HG03378 (cell line): ENCODE data around the gene LMNB1.
A peak's percentile ranks its signal among the peaks of the same experiment; 100 is the strongest.
"Not testable (repeated sequence)": the region's sequence is repeated elsewhere in the genome, so short reads cannot be mapped to it uniquely, and the experiment has no call there.

ENCODE experiments used
- ATAC-seq: cut with Tn5 transposase; IDR thresholded peaks from one replicate; pipeline ENCODE4 v1.9.1; 2021; ENCODE audit warnings: mild to moderate bottlenecking, moderate library complexity; ENCODE audit not compliant: unreplicated experiment

Gene LMNB1

DNA sequence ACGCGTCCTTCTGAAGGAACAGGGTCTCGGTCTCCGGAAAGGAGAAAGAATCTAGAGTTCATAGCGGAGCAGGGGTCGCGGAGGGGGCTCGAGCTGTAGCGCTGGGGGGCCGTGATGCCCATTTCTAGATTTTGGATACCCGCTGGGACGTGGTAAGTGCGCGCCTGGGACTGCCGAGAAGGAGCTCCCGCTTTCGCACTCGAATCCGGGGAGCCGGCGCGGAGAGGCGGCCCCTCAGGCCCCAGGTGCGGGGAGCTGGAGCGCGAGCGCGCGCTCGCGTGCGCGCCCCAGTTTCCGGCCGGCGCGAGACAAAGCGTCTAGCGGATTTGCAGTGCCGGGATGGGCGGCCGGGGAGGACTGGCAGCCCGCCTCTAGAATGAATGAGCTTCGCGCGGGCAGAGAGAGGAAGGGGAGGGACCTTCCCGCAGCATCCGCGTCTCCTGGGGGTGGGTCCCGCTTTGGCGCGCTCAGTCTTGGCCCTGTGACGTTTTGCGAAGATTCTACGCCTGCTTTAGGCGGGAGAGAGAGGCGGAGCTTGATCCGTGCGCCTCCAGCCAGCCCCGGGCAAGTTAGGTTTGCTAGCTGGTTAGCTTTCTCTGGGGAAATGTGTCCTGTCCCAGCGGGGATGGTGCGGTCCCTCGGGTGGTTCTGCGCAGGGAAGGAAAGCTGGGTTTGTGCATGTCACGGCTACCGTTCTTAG, 1.2 kb downstream of the LMNB1 start:
- ATAC-seq, result peak; percentile 69

DNA sequence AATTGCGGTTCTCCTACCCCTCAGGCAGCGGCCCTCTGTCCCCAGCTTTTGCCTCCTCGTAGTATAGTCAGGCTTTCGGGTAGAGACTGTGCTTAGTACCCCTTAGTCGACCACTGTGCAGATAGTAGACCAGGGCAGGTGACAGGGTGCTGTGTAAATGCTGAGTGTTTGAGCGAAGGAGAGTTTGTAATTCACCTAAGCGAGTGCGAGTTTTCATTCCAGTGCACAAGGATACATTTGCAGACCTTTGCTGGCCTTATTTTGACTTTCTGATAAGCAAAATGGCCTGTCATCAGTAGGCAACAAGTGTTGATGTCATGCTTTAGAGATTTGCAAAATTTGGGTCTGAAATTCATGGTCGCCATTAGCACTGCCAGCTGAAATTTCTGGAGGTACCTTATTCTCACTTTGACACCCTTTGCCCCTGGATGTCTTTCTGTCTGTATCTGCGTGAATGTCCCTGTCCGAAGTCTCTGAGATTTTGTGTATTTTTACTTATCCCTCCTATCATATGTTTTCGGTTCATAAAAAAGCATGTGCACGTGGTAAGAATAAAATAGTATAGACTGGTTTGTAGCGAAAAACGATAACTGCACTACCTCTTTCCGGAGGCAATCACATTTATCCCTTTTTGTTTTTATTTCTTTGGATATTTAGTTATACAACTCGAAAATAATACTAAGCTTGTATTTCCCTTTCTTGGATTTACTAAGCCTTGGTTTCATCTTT, 1.9 kb downstream of the LMNB1 start:
- ATAC-seq, result no peak

DNA sequence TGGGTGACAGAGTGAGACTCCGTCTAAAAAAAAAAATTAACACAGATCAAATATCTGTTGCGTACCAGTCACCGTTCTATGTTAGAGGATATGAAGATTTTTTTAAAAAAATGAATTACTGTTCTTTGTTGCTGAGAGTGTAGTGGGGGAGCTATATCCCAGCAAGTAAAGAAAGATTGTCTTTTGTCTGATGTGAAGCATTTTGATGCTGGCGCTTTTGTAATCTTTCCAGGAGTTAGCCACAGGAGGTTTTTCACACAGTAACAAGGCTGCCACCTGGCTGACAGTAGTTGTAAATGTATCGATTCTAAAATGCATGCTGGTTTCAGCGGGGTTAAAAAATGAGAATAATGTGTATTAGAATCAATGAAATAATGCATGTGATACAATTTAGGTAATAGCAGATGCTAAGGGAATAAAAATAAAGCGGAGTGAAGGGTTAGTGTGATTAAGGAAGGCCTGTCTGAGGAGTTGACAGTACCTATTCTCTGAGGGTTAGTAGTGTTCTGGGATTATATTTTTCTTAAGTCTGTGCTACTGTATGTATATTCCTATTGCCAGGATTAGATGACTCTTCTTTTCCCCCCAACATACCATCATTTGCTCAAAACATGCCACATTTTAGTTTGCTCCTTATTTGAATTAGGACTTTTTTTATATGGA, 3.4 kb downstream of the LMNB1 start:
- no peak for ATAC-seq

DNA sequence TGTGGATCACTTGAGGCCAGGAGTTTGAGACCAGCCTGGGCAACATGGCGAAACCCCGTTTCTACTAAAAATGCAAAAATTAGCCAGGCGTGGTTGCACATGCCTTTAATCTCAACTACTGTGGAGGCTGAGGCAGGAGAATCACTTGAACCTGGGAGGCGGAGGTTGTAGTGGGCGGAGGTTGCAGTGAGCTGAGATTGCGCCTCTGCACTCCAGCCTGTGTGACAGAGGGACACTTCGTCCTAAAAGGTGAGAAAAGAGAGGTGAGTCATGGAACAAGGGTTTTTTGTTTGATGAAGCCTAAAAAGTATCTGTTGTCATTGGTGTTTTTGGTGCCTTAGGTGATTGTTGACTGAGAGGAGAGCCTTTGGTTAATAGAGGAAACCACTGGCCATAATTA, 11.5 kb downstream of the LMNB1 start:
- ATAC-seq, result not testable (repeated sequence)

DNA sequence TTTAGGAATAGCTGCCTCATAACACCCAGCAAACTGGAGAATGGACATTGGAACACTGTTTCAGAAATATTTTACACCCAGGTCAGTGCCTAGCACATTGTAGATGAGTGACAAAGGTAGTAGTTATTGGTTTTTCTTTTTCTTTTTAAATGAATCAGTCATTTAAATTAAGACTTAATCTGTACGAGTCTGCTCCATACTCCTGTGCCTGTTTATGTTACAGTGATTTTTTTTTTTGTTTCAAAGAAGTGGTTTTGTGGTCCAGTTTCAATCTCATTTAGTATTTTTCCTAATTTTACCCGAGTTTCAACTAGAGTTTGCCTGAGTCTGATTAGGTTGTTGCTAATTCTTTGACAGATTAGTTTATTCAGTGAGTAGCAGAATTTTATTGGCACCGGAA, 16.2 kb downstream of the LMNB1 start:
- no peak for ATAC-seq

DNA sequence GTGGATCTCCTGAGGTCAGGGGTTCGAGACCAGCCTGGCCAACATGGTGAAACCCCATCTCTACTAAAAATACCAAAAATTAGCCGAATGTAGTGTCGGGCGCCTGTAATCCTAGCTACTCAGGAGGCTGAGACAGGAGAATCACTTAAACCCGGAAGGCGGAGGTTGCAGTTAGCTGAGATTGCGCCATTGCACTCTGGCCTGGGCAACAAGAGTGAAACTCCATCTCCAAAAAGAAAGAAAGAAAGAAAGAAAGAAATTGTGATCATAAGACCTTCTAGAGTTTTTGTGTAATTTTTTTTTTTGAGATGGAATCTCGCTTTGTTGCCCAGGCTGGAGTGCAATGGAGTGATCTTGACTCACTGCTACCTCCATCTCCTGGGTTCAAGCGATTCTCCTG, 16.7 kb downstream of the LMNB1 start:
- ATAC-seq, result not testable (repeated sequence)

DNA sequence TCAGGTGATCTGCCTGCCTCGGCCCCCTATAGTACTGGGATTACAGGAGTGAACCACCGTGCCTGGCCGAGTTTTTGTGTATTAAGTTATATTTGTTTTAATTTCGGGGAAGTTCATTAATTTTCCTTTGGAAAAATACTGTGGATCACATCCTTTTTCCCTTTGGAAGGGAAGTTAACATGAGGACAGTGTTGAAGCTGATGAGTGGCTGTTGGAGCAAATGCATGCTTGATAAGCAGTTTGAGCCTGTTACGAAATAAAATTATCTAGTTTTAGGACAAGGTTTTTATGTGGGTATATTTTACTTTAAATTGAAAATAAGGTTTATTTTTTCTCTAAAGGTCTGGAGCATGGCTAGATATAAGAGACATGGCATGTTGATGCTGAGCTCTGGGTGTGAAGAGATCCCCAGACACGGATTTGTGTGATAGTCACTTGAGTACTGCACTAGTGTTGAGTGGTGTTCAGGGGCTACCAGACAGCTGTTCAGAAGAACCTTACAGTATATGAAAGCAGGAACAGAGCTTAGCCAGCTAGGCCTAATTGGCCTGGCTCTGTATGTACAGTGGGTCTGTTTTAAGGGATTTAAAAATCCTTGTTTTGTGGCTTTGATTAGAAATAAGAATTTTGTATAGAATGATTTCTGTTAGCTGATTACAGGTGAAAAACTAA, 17.4 kb downstream of the LMNB1 start:
- ATAC-seq, result no peak

DNA sequence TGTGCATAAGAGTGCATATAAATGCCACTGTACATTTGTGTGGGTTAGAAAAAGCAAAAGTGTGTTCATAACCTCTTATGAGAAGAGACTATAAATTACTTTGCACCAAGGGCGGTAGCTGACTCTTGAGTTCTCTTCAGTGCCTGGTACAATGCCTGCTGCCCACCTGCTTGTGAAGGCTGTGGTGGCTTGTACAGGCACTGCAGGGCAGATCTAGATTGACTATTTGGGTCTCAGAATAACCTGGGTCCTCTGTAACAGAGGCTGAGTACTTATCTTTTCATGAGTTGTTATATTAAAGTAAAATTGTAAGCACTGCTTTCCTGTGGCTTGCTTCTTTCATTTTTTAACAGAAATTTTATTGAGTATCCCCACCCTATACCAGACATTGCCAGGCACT, 22.8 kb downstream of the LMNB1 start:
- no peak for ATAC-seq

DNA sequence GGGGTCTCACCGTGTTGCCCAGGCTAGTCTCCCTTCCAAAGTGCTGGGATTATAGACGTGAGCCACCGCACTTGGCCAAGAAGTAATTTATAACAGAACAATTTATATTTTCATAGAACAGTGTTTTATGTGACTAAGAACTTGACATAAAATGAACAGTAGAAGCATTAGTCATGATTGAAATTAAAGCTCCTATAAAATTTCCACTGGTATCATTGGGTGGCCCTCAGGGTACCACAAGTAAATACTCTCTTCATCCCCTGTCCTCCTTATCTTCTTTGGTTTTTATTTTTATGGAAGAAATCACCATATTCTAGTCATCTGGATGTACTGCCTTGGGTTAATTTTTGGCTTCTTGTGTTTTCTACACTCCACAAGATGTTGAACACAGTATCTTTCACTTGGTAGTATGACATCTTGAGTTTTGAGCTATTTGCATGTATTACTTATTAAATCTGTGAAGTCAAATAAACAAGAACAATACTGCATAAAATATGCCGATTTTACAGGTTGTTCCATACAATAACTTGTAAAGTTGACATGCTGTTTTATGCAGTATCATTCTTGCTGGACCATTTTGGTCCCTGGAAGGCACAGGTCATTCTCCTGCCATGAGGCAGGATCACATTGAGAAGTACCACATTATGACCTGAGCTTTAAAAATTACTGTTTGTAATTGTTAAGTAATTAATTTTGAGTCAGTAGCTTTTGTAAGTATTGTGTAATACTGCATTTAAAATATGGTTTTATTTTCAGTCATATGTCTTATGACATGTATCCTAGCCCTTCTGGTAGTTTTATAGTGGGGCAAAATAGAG, 24.4 kb downstream of the LMNB1 start:
- ATAC-seq, result peak; percentile 6

DNA sequence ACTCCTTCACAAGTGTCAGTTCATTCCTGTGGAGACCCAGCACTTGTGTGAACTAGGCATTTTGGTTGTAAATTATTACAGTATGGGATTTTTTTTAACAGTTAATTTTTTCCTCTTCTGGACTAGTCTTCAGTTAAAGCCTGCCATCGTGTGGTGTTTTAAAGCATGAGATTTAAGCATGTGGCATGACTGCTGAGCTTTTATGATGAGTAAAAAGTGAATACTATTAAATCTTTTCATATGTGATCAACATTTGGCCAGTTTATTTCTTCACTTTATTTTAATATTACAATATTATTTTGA, 25.0 kb downstream of the LMNB1 start:
- ATAC-seq, result peak; percentile 51

DNA sequence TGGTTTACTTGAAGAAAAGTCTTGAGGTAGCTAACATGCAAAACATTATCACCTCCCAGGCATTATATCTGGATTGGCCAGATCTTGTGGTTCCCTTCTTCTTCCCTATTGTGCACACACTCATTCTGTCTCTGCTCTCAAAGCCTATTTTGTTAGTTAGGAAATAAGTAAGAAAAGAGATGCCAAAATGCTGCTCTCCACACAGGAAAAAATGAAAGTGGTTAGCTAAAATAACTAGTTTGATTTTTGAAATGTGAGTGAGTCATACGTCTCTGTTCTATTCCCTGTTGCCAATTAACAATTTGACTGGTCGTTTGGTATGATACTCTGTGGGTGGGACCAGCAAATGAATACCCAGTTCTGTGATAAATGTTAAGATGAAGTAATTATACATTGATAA, 28.1 kb downstream of the LMNB1 start:
- ATAC-seq, result no peak

DNA sequence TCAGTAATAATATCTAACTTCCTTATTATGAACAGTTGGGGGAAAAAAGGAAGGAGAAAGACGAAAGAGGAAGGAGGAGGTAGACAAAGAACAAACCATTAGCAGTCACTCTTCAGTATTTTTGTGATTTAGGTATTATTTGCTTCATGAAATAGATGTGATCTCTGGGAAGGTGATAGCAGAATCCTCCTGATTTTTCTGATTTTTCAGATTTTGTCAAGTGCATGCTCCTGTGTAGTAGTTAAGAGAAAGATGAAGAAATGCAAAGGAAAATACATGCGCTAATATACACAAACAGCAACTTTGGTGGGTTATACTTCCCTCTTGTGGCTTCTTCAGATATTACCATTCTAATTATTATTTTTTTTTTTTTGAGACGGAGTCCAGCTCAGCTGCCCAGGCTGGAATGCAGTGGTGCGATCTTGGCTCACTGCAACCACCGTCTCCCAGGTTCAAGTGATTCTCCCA, 31.6 kb downstream of the LMNB1 start:
- no peak for ATAC-seq

DNA sequence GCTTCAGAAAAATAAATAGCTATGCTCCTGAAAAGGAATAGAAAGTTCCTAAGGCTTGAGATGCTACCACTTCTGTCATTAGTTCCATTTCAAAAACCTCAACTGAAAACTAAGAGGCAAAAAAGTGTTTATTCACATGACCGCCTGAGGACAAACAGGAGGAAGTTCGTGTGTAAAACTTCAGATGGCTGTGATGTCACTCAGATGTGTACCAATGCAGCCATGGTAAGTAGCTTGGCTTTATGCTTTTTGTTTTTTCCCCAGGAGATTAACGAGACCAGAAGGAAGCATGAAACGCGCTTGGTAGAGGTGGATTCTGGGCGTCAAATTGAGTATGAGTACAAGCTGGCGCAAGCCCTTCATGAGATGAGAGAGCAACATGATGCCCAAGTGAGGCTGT, 33.0 kb downstream of the LMNB1 start:
- ATAC-seq, result no peak

DNA sequence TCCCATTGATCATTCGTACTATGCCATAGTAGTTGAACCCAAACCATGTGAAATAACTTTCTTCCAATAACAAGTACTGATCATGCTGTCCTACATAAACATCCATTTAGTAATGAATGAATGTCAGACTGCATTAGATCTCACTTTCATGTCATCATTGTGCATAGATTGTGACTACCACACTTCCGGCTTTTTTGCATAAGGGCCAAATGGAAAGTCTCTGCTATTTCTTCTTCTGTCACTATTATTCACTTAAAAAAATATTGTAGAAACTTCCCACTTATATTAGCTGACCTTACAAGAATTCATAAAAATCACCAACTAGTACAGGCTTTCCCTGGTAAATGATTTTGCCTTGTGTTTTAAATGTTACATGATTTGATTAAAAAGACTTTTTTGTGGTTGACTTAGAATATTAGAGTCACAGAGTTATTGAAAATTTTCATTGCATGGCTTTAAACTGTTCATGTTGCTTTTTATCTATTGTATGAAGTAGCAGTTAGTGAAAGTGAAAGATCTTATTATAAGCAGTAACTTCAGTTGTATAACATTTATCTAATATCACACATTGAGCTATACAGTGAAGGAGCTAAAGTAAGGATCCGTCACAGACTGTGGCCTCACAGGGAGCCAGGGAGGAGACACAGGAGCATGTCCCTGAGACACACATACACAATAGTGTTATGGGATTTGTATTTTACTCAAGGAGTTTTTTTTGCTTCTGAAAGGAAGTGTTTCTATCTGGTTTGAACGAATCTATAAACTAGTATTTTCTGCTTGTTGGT, 33.9 kb downstream of the LMNB1 start:
- no peak for ATAC-seq

DNA sequence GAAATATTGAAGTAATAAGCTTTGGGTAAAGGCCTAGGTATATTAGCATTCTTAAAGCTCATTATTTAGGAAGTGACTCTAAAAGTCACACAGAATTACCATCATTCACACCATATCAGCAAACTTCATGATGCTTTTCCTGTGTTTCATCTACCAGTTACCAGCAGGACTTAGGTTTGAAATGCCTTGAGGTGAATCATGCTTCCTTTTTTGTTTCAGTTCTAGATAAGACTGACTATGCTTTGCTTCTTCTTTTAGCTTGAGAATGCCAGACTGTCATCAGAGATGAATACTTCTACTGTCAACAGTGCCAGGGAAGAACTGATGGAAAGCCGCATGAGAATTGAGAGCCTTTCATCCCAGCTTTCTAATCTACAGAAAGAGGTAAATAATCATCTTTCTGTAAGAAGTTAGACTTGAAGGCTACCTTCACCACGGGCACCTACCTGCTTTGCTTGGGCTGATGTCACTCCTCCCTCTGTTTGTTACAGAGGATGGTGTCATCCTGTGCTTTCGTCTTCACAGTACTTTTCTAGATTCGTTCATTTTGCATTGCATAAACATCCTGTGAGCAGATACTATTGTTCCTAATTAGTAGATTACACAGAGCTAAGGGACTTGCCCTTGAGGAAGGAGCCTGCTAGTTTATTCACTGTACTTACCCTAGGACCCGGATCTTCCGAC, 34.7 kb downstream of the LMNB1 start:
- ATAC-seq, result no peak

DNA sequence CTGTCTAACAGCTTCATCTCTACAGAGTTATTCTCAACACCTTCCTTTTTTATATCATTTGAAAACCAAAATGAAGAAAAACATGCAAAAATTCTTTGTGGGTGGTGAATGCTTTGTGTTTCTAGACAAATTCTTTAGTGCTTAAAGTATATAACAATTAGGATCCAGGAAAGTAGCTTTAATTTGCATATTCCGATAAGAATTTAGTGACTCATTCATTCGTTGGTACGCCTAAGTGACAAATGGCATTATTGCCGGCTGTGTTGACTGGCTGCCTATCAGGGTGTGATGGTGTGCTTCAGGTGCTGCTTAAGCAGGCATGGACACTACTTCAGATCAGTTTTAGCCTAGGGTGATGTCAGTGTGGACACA, 35.2 kb downstream of the LMNB1 start:
- ATAC-seq, result no peak

DNA sequence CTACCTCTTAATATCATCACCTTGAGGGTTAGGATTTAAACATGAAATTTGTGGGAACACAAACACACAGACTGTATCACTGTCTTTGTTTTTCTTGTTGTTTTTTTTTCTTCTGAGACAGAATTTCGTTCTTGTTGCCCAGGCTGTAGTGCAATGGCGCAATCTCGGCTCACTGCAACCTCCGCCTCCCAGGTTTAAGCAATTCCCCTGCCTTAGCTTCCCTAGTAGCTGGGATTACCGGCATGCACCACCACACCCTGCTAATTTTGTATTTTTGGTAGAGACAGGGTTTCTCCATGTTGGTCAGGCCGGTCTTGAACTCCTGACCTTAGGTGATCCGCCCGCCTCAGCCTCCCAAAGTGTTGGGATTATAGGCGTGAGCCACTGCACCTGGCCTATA, 36.9 kb downstream of the LMNB1 start:
- not testable (repeated sequence) for ATAC-seq

DNA sequence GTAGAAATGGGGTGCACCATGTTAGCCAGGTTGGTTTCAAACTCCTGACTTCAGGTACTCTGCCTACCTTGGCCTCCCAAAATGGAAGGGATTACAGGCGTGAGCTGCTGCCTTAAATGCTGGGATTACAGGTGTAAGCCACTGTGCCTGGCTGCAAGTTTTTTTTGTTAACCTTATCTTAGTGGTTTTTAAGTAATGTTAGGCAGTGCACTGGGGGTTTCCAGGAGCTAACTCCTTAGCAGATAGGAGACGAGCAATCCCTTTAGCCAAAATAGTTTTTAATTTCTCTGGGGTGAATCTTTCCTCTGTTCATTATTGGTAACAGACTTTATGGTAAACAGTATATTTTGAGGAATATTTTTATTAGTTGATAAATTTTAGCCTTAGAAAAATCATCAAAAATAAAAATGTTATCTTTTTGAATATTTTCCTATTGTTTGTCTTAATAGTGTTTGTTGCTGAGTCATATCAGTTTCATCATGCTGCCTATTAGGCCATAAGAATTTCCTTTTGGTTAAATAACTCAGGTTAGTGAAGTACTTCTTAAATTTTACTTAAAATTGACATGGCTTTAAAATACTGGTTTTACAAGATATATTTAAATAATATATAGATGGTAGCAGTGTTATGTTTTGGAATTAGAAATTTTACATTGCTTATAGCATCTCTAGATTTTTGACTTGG, 37.9 kb downstream of the LMNB1 start:
- no peak for ATAC-seq

DNA sequence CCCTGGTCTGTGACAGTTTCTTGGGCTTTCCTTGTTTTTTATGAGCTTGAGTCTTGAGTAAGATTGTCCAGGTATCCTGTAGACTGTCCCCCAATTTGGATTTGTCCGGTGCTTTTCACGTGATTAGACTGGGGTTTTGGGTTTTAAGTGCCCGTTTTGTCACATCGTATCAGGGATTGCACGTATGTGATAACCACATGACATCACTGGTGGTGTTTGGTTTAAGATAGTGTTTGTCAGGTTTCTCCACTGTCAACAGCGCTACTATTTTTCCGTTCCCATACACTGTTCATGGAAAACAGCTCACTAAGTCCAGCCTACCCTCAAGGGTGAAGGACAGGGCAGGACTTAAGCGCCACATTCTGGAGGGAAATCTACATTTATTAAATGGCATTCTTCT, 39.7 kb downstream of the LMNB1 start:
- no peak for ATAC-seq
